Measurements from ENCODE around the gene EXO5. TPM values are rescaled to one million over a fixed set of nuclear protein-coding genes. Genes with fewer than 3 reads are reported as not detected.

Gene EXO5
- total and polyA plus RNA-seq, 2 of the 13 experiments (the other 11 are each of a cell fraction or from before 2014, with no cell fraction given), result 9.9 to 20.5 TPM

DNA sequence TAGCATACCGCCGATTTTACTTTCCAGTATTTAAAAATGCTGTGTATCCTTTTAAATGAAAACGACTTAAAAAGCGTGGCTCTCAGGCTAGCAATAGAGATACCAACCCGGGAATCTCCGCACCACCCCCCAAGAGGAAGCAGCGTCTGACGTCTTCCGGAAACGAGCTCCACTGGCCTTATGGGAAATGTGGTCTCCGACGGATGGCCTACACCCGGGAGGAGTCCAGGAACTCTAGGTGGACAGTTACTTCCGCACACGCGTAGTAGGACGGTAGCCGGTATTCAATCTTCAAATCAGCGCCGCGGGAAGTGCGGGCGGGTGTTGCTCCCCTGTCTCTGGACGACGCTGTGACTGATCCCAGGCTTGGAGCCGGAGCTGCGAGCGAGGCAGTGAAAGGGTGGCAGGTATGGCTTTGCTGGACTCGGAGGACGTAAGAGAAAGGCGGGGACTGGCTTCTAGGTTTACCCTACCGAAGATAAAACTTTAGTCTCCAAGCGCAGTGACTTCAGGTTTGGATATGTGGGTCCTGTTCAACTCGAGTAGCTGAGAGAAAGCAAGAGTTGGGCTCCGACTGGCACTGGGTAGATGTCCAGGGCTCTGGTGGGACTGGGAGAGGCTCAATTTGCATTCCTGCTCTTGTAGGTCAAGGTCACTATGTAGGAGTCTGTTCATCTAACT lies 23.0 kb downstream of the EXO5 start, which contains the start of gene ZNF684 (continued):
- TF ChIP-seq, protein P1, sequence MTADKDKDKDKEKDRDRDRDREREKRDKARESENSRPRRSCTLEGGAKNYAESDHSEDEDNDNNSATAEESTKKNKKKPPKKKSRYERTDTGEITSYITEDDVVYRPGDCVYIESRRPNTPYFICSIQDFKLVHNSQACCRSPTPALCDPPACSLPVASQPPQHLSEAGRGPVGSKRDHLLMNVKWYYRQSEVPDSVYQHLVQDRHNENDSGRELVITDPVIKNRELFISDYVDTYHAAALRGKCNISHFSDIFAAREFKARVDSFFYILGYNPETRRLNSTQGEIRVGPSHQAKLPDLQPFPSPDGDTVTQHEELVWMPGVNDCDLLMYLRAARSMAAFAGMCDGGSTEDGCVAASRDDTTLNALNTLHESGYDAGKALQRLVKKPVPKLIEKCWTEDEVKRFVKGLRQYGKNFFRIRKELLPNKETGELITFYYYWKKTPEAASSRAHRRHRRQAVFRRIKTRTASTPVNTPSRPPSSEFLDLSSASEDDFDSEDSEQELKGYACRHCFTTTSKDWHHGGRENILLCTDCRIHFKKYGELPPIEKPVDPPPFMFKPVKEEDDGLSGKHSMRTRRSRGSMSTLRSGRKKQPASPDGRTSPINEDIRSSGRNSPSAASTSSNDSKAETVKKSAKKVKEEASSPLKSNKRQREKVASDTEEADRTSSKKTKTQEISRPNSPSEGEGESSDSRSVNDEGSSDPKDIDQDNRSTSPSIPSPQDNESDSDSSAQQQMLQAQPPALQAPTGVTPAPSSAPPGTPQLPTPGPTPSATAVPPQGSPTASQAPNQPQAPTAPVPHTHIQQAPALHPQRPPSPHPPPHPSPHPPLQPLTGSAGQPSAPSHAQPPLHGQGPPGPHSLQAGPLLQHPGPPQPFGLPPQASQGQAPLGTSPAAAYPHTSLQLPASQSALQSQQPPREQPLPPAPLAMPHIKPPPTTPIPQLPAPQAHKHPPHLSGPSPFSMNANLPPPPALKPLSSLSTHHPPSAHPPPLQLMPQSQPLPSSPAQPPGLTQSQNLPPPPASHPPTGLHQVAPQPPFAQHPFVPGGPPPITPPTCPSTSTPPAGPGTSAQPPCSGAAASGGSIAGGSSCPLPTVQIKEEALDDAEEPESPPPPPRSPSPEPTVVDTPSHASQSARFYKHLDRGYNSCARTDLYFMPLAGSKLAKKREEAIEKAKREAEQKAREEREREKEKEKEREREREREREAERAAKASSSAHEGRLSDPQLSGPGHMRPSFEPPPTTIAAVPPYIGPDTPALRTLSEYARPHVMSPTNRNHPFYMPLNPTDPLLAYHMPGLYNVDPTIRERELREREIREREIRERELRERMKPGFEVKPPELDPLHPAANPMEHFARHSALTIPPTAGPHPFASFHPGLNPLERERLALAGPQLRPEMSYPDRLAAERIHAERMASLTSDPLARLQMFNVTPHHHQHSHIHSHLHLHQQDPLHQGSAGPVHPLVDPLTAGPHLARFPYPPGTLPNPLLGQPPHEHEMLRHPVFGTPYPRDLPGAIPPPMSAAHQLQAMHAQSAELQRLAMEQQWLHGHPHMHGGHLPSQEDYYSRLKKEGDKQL (CRISPR knock-in tag; IDR thresholded peaks at IDR 0.05; ENCODE audit: low read depth), result no peak
- no peak for TF ChIP-seq ARNTL (CRISPR knock-in tag; IDR thresholded peaks at IDR 0.05)
- TF ChIP-seq NR3C1 (CRISPR knock-in tag; IDR thresholded peaks at IDR 0.05), result no peak
- 0 out of 2 replicates have a peak, but pooled peaks have one; percentile 77 for TF ChIP-seq ZNF839 (CRISPR knock-in tag; IDR thresholded peaks at IDR 0.05; ENCODE audit: borderline replicate concordance)
- no peak for TF ChIP-seq ZNF724P (CRISPR knock-in tag; IDR thresholded peaks at IDR 0.05; ENCODE audit: borderline replicate concordance)
- TF ChIP-seq DMAP1 (CRISPR knock-in tag; IDR thresholded peaks at IDR 0.05), result peak; percentile 58; the same call in 1 of the 2 replicates
- TF ChIP-seq ZNF275 (CRISPR knock-in tag; IDR thresholded peaks at IDR 0.05; ENCODE audit: borderline replicate concordance), result no peak
- no peak for TF ChIP-seq POLR2AphosphoS2 (IDR thresholded peaks at IDR 0.05; ENCODE audit: low read depth, low read length)
- TF ChIP-seq ZNF672 (CRISPR knock-in tag; IDR thresholded peaks at IDR 0.05), result no peak
- TF ChIP-seq NONO (IDR thresholded peaks at IDR 0.05), result no peak
- TF ChIP-seq NONO (CRISPR knock-in tag; conservative IDR thresholded peaks at IDR 0.05), result no peak; the same call in 1 of the 2 replicates
- TF ChIP-seq KDM4B (CRISPR knock-in tag; IDR thresholded peaks at IDR 0.05), result peak; percentile 63; the same call in 1 of the 2 replicates
- TF ChIP-seq ZSCAN25 (CRISPR knock-in tag; IDR thresholded peaks at IDR 0.05), result peak; percentile 48; the same call in 1 of the 2 replicates
- peak; percentile 79 for TF ChIP-seq ZNF124 (CRISPR knock-in tag; IDR thresholded peaks at IDR 0.05)
- TF ChIP-seq ZIK1 (CRISPR knock-in tag; IDR thresholded peaks at IDR 0.05; ENCODE audit: borderline replicate concordance, low read depth), result no peak
- TF ChIP-seq, protein P2, sequence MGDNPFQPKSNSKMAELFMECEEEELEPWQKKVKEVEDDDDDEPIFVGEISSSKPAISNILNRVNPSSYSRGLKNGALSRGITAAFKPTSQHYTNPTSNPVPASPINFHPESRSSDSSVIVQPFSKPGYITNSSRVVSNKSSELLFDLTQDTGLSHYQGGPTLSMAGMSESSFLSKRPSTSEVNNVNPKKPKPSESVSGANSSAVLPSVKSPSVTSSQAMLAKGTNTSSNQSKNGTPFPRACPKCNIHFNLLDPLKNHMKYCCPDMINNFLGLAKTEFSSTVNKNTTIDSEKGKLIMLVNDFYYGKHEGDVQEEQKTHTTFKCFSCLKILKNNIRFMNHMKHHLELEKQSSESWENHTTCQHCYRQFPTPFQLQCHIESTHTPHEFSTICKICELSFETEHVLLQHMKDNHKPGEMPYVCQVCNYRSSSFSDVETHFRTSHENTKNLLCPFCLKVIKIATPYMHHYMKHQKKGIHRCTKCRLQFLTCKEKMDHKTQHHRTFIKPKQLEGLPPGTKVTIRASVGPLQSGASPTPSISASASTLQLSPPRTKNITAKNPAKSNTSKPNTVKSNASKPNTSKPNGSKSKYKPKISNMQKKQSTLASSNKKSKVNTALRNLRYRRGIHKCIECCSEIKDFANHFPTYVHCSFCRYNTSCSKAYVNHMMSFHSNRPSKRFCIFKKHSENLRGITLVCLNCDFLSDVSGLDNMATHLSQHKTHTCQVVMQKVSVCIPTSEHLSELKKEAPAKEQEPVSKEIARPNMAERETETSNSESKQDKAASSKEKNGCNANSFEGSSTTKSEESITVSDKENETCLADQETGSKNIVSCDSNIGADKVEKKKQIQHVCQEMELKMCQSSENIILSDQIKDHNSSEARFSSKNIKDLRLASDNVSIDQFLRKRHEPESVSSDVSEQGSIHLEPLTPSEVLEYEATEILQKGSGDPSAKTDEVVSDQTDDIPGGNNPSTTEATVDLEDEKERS (CRISPR knock-in tag; IDR thresholded peaks at IDR 0.05), result peak; percentile 56; the same call in 1 of the 2 replicates
- no peak for TF ChIP-seq PLRG1 (conservative IDR thresholded peaks at IDR 0.05)
- peak; percentile 53; the same call in 1 of the 2 replicates for TF ChIP-seq TBX2 (CRISPR knock-in tag; IDR thresholded peaks at IDR 0.05; ENCODE audit: borderline replicate concordance)
- TF ChIP-seq DPF2 (CRISPR knock-in tag; IDR thresholded peaks at IDR 0.05; ENCODE audit: borderline replicate concordance, low read depth), result no peak
- TF ChIP-seq SMC3 (IDR thresholded peaks at IDR 0.05; ENCODE audit: low read length), result no peak
- TF ChIP-seq FOSL2 (CRISPR knock-in tag; IDR thresholded peaks at IDR 0.05), result 0 out of 2 replicates have a peak, but pooled peaks have one; percentile 17
